Measurements from ENCODE around the gene GPR68.

Gene GPR68

DNA sequence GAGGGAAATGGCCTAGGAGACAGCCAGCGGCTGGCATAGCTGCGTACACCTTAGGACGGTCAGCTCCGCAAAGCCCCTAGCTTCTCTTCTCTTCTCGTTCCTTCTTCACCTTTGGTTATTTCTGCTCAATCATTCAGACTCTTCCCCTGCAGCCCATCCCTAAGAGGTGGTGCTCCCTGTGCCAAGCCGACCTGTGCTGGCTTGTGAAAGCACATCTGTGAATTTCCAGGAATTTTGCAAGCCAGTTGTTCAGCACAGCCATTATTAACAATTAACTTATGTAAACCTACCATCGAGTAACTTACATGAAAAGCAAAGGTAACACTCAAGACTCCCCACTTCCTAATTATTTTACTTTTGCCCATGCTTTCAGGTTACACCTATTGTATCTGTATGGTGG, 20.9 kb upstream of the GPR68 start:
- H3K36me3 Mint-ChIP-seq (ENCODE audit: low read depth), result peaks cover 31% of the 10 kb centered on the region
- peak overlapping the region; percentile 61 for H3K27ac Mint-ChIP-seq
- no peaks in the 10 kb centered on the region for H3K9me3 Mint-ChIP-seq
- peak overlapping the region; percentile 8 for H3K4me3 Mint-ChIP-seq
- no peaks in the 10 kb centered on the region for H3K27me3 Mint-ChIP-seq (ENCODE audit: low read depth)
- peaks cover 48% of the 10 kb centered on the region for H3K4me1 Mint-ChIP-seq (ENCODE audit: low read depth)

DNA sequence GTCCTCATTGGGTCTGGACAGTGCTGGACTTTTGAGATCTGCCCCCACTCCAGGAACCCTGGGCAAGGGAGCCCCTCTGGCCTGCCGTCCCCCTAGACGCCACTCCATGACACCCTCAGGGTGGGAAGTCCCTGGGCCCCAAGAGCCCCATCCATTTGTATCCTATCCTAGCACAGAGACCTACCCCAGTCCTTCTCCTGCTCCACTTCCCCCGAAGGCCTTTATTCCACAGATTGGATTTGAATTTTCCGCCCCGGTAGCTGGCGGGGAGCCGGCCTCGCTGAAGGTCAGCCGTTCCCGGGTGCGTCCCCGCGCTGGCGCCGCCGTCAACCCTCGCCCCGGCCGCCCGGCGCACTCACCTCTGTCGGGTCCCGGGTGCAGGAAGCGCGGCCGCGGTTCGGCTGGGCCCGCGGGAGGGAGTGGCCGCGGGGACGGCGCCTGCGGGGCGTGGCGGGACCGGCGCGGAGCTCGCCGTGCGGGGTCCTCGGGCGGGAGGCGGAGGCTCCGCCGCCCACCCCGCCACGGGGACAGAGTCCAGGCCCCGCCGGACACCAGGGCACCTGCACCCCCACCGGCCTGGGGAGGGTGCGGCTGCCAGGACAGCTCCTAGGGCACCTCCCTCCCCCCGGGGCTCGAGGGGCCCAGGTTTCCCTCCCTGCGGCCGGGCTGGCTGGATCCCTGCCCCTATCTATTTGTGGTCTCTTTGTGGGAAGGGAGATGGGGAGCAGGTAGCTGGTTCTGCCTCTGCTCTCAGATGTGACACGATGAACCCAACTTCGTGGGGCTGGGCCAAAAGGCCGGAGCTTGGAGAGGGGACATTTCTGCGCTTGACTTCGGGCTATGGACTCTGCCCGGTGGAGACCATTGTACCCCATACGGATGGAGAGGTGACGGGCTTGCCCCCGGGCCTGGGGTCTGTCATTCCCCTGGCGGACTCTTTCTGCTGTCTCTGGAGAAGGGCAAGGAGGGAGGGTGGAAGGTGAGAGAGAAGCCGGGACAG, 19.9 kb upstream of the GPR68 start:
- no peaks in the 10 kb centered on the region for H3K9me3 Mint-ChIP-seq
- H3K4me1 Mint-ChIP-seq (ENCODE audit: low read depth), result peaks cover 52% of the 10 kb centered on the region
- H3K27ac Mint-ChIP-seq, result peak overlapping the region; percentile 64
- H3K27me3 Mint-ChIP-seq (ENCODE audit: low read depth), result no peaks in the 10 kb centered on the region
- peaks cover 30% of the 10 kb centered on the region for H3K36me3 Mint-ChIP-seq (ENCODE audit: low read depth)
- peak overlapping the region; percentile 68 for H3K4me3 Mint-ChIP-seq

DNA sequence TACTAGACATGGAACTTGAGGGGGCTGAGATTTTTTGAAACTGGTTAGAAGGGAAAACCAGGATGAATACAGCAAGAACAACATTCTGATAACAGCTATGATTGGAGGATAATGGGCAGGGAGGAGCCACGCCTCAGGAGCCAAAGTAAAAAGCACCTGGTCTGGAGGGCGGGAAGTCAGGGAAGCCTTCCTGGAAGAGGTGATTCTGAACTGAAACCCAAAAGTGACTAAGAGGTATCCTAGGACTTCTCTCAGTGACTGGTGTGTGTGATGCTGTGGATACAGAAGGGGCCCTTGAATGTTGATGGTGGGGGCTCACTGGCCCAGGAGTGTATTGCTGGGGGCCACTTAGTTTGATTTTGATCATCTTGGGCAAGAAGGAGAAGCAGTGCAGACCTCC, 18.8 kb upstream of the GPR68 start:
- no peaks in the 10 kb centered on the region for H3K27me3 Mint-ChIP-seq (ENCODE audit: low read depth)
- H3K4me1 Mint-ChIP-seq (ENCODE audit: low read depth), result peaks cover 54% of the 10 kb centered on the region
- no peaks in the 10 kb centered on the region for H3K9me3 Mint-ChIP-seq
- peak overlapping the region; percentile 70 for H3K27ac Mint-ChIP-seq
- H3K36me3 Mint-ChIP-seq (ENCODE audit: low read depth), result peaks cover 25% of the 10 kb centered on the region
- H3K4me3 Mint-ChIP-seq, result peak overlapping the region; percentile 68

DNA sequence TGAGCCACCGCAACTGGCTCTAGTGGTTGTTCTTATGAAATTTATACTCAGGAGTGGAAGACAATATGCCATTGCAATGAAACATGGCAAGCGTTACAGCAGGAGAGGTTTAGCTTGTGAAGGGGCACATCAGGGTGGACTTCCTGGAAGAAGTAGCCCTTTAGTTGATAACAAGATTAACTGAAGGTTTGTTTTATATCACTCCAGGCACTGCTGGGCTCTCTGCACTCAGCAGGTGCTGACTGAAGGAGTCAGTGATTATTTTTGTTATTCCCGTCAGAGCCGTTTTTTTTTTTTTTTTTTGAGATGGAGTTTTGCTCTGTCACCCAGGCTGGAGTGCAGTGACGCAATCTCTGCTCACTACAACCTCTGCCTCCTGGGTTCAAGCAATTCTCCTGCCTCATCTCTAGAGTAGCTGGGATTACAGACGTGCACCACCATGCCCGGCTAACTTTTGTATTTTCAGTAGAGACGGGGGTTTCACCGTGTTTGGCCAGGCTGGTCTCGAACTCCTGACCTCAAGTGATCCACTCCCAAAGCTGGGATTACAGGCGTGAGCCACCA, 17.6 kb upstream of the GPR68 start:
- no peaks in the 10 kb centered on the region for H3K9me3 Mint-ChIP-seq
- peaks cover 52% of the 10 kb centered on the region for H3K4me1 Mint-ChIP-seq (ENCODE audit: low read depth)
- peak overlapping the region; percentile 39 for H3K27ac Mint-ChIP-seq
- no peaks in the 10 kb centered on the region for H3K27me3 Mint-ChIP-seq (ENCODE audit: low read depth)
- no peak overlapping the region for H3K4me3 Mint-ChIP-seq
- H3K36me3 Mint-ChIP-seq (ENCODE audit: low read depth), result peaks cover 18% of the 10 kb centered on the region

DNA sequence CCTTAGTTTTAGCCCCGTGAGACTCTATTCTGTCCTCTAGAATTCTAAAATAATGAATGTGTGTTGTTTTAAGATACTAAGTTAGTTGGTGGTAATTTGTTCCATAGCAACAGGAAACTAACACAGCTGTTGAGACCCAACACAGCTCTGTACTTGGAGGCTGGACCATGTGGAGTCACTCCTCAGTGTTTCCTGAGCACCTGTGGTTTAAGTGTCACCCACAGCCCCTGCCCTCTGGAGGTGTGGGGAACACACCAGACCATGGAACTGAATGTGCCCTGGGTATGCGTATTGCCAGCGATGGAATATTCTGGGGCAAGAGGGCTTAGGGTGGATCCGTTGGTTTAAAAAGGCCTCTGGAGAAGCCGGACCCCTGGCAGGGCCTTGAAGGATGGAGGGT, 16.6 kb upstream of the GPR68 start:
- peaks cover 54% of the 10 kb centered on the region for H3K4me1 Mint-ChIP-seq (ENCODE audit: low read depth)
- H3K27ac Mint-ChIP-seq, result peak overlapping the region; percentile 85
- peak overlapping the region; percentile 23 for H3K4me3 Mint-ChIP-seq
- H3K27me3 Mint-ChIP-seq (ENCODE audit: low read depth), result no peaks in the 10 kb centered on the region
- H3K36me3 Mint-ChIP-seq (ENCODE audit: low read depth), result peaks cover 18% of the 10 kb centered on the region
- no peaks in the 10 kb centered on the region for H3K9me3 Mint-ChIP-seq

DNA sequence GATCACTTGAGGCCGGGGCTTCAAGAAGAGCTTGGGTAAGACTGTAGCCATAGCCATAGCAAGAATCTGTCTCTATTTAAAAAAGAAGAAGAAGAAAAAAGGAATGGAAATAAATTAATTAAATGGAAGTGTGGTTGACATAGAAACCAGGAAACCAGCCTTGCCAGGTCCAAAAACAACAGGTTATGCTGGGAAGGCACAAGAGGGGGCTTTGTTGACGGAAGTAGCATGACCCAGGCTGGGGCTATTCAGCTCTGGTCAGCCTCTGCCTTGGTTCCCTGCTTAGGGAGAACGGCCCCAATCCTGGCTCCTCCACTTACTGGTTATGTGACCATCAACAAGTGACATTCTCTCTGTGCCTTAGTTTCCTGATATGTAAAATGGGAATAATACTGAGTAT, 14.4 kb upstream of the GPR68 start:
- H3K27ac Mint-ChIP-seq, result peak overlapping the region; percentile 68
- H3K27me3 Mint-ChIP-seq (ENCODE audit: low read depth), result no peaks in the 10 kb centered on the region
- H3K9me3 Mint-ChIP-seq, result no peaks in the 10 kb centered on the region
- no peak overlapping the region for H3K4me3 Mint-ChIP-seq
- peaks cover 14% of the 10 kb centered on the region for H3K36me3 Mint-ChIP-seq (ENCODE audit: low read depth)
- H3K4me1 Mint-ChIP-seq (ENCODE audit: low read depth), result peaks cover 54% of the 10 kb centered on the region

DNA sequence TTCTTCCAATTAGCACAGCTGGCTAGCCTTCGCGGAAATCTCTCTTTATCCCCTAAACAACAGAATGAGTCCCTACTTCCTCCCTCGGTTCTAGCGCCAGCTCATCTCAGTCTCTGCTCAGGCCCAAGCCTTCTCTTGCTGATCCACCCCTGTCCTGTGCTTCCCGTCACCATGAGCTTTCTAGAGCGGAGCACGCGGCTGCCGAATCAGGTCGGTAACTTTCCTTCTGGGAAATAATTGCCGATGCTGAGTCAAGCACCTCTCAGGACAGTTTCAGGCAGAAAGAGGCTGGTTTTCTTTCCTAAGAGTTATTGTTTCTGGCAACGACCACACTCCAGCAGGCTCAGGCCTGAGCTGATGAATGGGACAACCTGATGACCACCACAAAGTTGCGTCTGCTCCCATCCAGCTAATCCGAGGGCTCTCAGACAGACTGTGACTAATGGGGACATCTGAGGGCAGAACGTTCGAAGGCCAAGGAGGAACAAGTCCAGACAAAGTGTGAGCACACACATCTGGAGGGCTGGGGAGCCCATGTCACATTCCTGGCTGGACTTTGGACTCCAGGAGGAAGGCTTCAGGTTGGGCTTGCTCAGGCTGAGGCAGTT, 13.6 kb upstream of the GPR68 start:
- Mint-ChIP-seq H3K27me3 (ENCODE audit: low read depth) (no peaks in the 10 kb centered on the region), H3K27ac (peak overlapping the region; percentile 74), H3K9me3 (no peaks in the 10 kb centered on the region), H3K4me3 (no peak overlapping the region), H3K4me1 (ENCODE audit: low read depth) (peaks cover 48% of the 10 kb centered on the region), H3K36me3 (ENCODE audit: low read depth) (peaks cover 13% of the 10 kb centered on the region)

DNA sequence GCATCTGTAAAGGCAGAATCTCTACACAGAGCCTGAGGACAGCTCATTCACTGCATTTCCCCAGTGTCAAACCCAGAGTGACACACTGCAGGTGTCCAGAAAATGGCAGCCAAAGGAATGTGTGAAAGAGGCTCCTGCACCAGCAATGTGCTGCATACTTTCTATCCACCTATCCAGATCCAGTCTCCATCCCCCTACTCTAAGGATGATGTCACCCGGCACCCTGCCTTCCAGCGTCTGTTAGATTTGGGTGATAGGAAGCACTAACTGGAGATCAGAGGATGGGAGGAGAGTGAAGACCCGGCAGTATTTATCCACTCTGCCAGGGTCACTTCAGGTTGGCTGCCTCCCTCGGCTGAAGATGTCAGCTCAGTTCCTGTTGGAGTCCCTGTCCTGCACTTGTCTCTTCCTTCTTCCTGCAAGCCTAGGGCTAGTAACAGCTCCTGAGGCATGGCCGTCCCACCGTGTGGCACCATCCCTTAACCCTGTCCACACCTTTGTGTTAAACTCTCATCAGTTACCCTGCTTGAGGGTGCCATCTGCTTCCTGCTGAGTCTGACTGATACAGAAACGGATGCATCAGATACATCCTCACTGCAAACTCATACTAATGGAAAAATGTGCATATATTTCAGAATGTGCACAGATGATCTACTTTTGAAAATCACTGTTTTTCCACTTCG, 13.0 kb upstream of the GPR68 start:
- peaks cover 47% of the 10 kb centered on the region for H3K4me1 Mint-ChIP-seq (ENCODE audit: low read depth)
- peaks cover 13% of the 10 kb centered on the region for H3K36me3 Mint-ChIP-seq (ENCODE audit: low read depth)
- H3K27ac Mint-ChIP-seq, result peak overlapping the region; percentile 74
- H3K27me3 Mint-ChIP-seq (ENCODE audit: low read depth), result no peaks in the 10 kb centered on the region
- H3K9me3 Mint-ChIP-seq, result no peaks in the 10 kb centered on the region
- H3K4me3 Mint-ChIP-seq, result peak overlapping the region; percentile 25

DNA sequence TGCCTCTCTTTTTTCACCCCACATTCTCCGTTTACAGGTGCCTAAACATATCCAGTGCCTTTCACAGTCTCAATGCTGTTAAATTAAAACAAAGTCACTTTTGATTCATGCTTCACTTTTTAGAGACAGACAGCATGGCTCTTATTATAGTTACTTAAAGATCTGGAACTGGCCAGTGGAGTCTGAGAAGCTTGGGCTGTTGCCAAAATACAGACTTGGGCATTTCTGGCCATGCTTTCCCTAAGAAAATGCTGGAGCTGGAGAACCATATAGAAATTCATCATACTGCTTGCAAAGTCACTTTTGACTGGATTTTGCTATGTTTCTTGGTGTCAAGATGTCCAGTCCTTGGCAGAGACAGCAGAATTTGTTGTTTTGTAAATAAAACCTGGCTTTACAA, 12.2 kb upstream of the GPR68 start:
- no peaks in the 10 kb centered on the region for H3K27me3 Mint-ChIP-seq (ENCODE audit: low read depth)
- H3K4me3 Mint-ChIP-seq, result no peak overlapping the region
- H3K9me3 Mint-ChIP-seq, result no peaks in the 10 kb centered on the region
- H3K36me3 Mint-ChIP-seq (ENCODE audit: low read depth), result peaks cover 18% of the 10 kb centered on the region
- peak overlapping the region; percentile 7 for H3K27ac Mint-ChIP-seq
- H3K4me1 Mint-ChIP-seq (ENCODE audit: low read depth), result peaks cover 50% of the 10 kb centered on the region

DNA sequence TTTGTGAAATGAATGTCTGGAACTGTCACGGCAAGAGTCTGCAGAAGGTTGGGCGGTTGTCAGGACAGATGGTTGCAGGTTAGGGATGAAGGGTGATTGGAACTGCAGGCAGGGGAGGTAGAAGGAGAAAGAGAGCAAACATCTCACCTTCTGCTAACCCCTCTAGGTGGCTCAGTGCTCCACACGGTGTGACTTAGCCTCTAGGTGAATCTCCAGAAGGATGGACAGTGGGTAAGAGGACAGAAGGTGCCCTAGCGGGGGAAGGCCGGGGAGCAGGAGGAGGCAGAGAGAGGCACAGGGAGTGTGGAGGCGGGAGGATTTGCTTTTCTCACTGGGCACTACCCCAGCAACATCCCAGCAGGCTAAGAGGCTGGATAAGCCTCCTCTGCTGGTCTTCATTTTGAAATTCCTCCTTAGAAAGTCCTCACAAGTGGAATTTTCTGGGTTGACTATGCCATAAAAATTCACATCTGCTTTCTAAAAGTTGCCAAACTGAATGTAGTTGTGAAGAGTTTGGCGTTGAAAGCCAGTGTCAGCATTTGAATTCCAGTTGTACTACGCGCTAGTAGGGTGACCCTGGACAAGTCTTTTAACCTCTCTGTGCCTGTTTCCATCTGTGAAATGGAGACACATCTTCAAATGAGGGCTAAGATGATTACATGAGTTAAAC, 10.7 kb upstream of the GPR68 start:
- peaks cover 49% of the 10 kb centered on the region for H3K4me1 Mint-ChIP-seq (ENCODE audit: low read depth)
- no peaks in the 10 kb centered on the region for H3K27me3 Mint-ChIP-seq (ENCODE audit: low read depth)
- peak overlapping the region; percentile 85 for H3K27ac Mint-ChIP-seq
- H3K36me3 Mint-ChIP-seq (ENCODE audit: low read depth), result peaks cover 25% of the 10 kb centered on the region
- no peaks in the 10 kb centered on the region for H3K9me3 Mint-ChIP-seq
- H3K4me3 Mint-ChIP-seq, result peak overlapping the region; percentile 63

DNA sequence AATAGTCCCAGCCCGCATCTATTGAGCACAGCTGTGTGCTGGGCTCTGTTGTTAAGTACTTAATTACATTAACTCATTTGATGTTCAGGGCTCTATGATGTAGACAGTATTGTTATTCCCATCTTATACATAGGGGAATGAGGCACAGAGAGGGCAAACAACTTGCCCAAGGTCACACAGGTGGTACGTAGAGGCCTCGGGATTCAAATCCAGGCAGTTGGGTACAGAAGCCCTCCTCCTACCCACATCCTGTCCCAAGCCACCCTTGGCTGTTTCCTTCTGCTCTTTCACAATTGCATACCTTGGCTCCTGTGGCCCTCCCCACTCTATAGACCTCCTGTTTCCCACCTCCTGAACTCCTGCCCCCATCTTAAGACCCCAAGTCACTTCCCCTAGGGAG, 10.0 kb upstream of the GPR68 start:
- H3K4me1 Mint-ChIP-seq (ENCODE audit: low read depth), result peaks cover 53% of the 10 kb centered on the region
- H3K27ac Mint-ChIP-seq, result peak overlapping the region; percentile 85
- peak overlapping the region; percentile 63 for H3K4me3 Mint-ChIP-seq
- H3K9me3 Mint-ChIP-seq, result no peaks in the 10 kb centered on the region
- H3K36me3 Mint-ChIP-seq (ENCODE audit: low read depth), result peaks cover 25% of the 10 kb centered on the region
- H3K27me3 Mint-ChIP-seq (ENCODE audit: low read depth), result no peaks in the 10 kb centered on the region

DNA sequence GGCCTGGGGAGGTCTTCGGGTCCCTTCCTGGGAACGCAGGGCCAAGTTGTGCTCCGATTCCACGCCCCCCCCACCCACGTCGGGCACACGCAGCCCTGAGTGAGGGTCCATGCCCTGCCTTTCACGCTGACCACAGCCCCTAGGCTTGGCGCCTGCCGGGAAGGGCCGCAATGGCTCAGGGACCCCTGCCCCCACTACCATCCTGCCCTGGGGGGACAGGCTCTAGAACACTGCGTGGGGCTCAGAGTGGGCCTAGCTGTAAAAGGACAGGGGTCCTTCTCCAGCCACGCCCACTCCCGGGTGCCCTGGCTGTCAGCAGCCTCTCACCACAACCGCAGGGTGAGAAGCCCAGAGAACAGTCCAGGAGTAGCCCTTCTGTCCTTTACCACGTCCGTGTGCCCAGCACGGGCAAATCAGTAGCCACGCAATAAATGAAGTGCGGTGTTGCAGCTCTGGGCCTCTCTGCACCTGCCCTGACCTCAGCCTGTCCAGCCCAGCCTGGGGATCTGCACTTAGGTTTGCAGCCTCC, 9.4 kb upstream of the GPR68 start:
- H3K9me3 Mint-ChIP-seq, result no peaks in the 10 kb centered on the region
- H3K36me3 Mint-ChIP-seq (ENCODE audit: low read depth), result peaks cover 28% of the 10 kb centered on the region
- H3K4me1 Mint-ChIP-seq (ENCODE audit: low read depth), result peaks cover 54% of the 10 kb centered on the region
- H3K27me3 Mint-ChIP-seq (ENCODE audit: low read depth), result no peaks in the 10 kb centered on the region
- peak overlapping the region; percentile 63 for H3K4me3 Mint-ChIP-seq
- H3K27ac Mint-ChIP-seq, result peak overlapping the region; percentile 85

DNA sequence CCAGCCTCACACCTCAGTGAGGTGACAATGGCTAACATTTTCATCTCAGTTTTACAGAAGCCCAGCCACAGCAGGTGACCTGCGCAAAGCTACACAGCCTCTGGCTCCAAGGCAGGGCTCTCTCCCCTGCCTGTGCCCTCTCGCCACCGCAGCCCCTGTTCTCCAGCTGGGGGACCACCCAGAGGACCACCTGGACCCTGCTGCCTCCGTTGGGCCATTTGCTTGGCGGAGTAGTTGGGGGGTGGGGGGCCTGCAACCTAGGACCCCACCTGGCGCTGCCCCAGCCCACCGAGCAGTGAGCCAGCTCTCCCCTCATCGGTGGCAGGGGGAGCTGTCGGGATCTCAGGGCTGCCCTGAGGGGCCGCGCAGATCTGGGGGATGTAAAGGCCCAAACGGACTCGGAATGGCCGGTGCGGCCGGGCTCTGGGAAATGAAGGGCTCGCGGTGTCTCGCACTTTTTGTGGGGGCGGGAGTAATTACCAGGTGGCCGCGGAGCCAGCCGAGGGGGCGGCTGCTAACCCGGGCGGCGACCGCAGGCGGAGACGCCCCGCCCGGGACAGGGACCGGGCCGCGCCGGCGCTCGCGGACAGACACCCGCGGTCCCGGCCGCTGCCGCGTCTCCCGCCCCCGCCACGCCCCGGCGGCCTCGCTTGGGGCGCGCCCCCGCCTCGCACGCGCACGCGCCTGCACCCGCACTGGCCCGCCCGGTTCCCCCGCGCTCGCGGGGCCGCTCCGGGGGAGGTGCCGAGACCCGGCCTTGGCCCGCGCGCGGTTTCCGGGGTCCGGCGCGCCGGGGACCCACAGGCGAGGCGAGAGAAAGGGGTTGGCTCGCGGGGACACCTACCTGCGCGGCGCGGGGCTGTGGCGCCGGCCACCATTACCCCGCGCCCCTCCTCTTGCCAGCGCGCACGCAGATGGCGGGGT, 8.6 kb upstream of the GPR68 start:
- peaks cover 28% of the 10 kb centered on the region for H3K36me3 Mint-ChIP-seq (ENCODE audit: low read depth)
- peak overlapping the region; percentile 96 for H3K27ac Mint-ChIP-seq
- H3K9me3 Mint-ChIP-seq, result no peaks in the 10 kb centered on the region
- H3K4me3 Mint-ChIP-seq, result peak overlapping the region; percentile 53
- H3K27me3 Mint-ChIP-seq (ENCODE audit: low read depth), result no peaks in the 10 kb centered on the region
- H3K4me1 Mint-ChIP-seq (ENCODE audit: low read depth), result peaks cover 57% of the 10 kb centered on the region
